ENCODE measurements around the gene PCDHGA12. TPM values are rescaled to one million over a fixed set of nuclear protein-coding genes. Genes with fewer than 3 reads are reported as not detected.
A peak's percentile ranks its signal among the peaks of the same experiment; 100 is the strongest.

PCDHGA12 gene
- total RNA-seq, 1 donor: 39.7 TPM

GRCh38 chr5:141475625-141476131, 45.4 kb downstream of the PCDHGA12 start, which contains the start of gene PCDHGC3:
Gene PCDHGC3, plus strand, starts transcription at chr5:141475966. Its CDS starts 151 bp downstream, at chr5:141476117.
- peak; percentile 27 for TF ChIP-seq CTCF (IDR thresholded peaks at IDR 0.05; ENCODE audit: insufficient read depth, low read length)
- H3K4me3 ChIP-seq (ENCODE audit: low read depth, low read length): peak within 1 kb of the TSS; percentile 89
- peak; percentile 97 for DNase-seq (ENCODE audit: low read depth)

GRCh38 chr5:141476132-141476911, 46.0 kb downstream of the PCDHGA12 start:
- no peak for TF ChIP-seq CTCF (IDR thresholded peaks at IDR 0.05; ENCODE audit: insufficient read depth, low read length)
- peak; percentile 84 for DNase-seq (ENCODE audit: low read depth)

GRCh38 chr5:141477044-141477575, 46.8 kb downstream of the PCDHGA12 start:
- no peak for TF ChIP-seq CTCF (IDR thresholded peaks at IDR 0.05; ENCODE audit: insufficient read depth, low read length)
- DNase-seq (ENCODE audit: low read depth): no peak
- peak overlapping the region; percentile 89 for H3K4me3 ChIP-seq (ENCODE audit: low read depth, low read length)

More at GRCh38 chr5:141476132-141476911, 46.0 kb downstream of the PCDHGA12 start:
- peak overlapping the region; percentile 89 for H3K4me3 ChIP-seq (ENCODE audit: low read depth, low read length)

GRCh38 chr5:141477815-141478214, 47.5 kb downstream of the PCDHGA12 start:
- H3K4me3 ChIP-seq (ENCODE audit: low read depth, low read length): peak overlapping the region; percentile 89
- peak; percentile 27 for DNase-seq (ENCODE audit: low read depth)
- no peak for TF ChIP-seq CTCF (IDR thresholded peaks at IDR 0.05; ENCODE audit: insufficient read depth, low read length)

- no peak for DNase-seq (ENCODE audit: low read depth)
- H3K4me3 ChIP-seq (ENCODE audit: low read depth, low read length): peak overlapping the region; percentile 89
- TF ChIP-seq CTCF (IDR thresholded peaks at IDR 0.05; ENCODE audit: insufficient read depth, low read length): peak; percentile 43
Observed at GRCh38 chr5:141478321-141478945, 48.1 kb downstream of the PCDHGA12 start.

GRCh38 chr5:141479776-141480175, 49.5 kb downstream of the PCDHGA12 start:
- peak overlapping the region; percentile 61 for H3K4me3 ChIP-seq (ENCODE audit: low read depth, low read length)
- no peak for TF ChIP-seq CTCF (IDR thresholded peaks at IDR 0.05; ENCODE audit: insufficient read depth, low read length)
- peak; percentile 62 for DNase-seq (ENCODE audit: low read depth)

Other genes starting within 250 kb of the PCDHGA12 start
- 0.25 and 0.36 TPM in 2 replicates for gene PCDHB16, start 248.1 kb upstream of the PCDHGA12 start, total RNA-seq (ENCODE audit: low replicate concordance)
- gene PCDHB9, start 243.3 kb upstream of the PCDHGA12 start, total RNA-seq (ENCODE audit: low replicate concordance): 0.41 and 1.2 TPM in 2 replicates
- gene PCDHB10, start 238.2 kb upstream of the PCDHGA12 start, total RNA-seq (ENCODE audit: low replicate concordance): 0.36 and 0.41 TPM in 2 replicates
- gene PCDHB11, start 230.9 kb upstream of the PCDHGA12 start, total RNA-seq (ENCODE audit: low replicate concordance): 0.08 and 0.27 TPM in 2 replicates
- gene PCDHB12, start 221.8 kb upstream of the PCDHGA12 start, total RNA-seq (ENCODE audit: low replicate concordance): 0.18 and 0.25 TPM in 2 replicates
- 0.27 and 0.65 TPM in 2 replicates for gene PCDHB13, start 216.6 kb upstream of the PCDHGA12 start, total RNA-seq (ENCODE audit: low replicate concordance)
- gene PCDHB14, start 207.2 kb upstream of the PCDHGA12 start, total RNA-seq (ENCODE audit: low replicate concordance): 0.45 and 0.74 TPM in 2 replicates
- gene PCDHB15, start 185.1 kb upstream of the PCDHGA12 start, total RNA-seq (ENCODE audit: low replicate concordance): 0.09 TPM in 1 of 2 replicates, not detected in the other
- 0.72 TPM in 1 of 2 replicates, not detected in the other for gene SLC25A2, start 126.5 kb upstream of the PCDHGA12 start, total RNA-seq (ENCODE audit: low replicate concordance)
- gene TAF7, start 109.7 kb upstream of the PCDHGA12 start, total RNA-seq (ENCODE audit: low replicate concordance): 62.1 and 66.0 TPM in 2 replicates
- gene PCDHGA1, start 100.0 kb upstream of the PCDHGA12 start, total RNA-seq (ENCODE audit: low replicate concordance): 0.90 and 1.4 TPM in 2 replicates
- gene PCDHGA2, start 91.7 kb upstream of the PCDHGA12 start, total RNA-seq (ENCODE audit: low replicate concordance): 2.5 and 3.9 TPM in 2 replicates
- gene PCDHGA3, start 86.7 kb upstream of the PCDHGA12 start, total RNA-seq (ENCODE audit: low replicate concordance): 1.1 and 4.4 TPM in 2 replicates
- 3.1 and 4.2 TPM in 2 replicates for gene PCDHGB1, start 80.4 kb upstream of the PCDHGA12 start, total RNA-seq (ENCODE audit: low replicate concordance)
- 3.7 and 9.9 TPM in 2 replicates for gene PCDHGA4, start 75.5 kb upstream of the PCDHGA12 start, total RNA-seq (ENCODE audit: low replicate concordance)
- 1.3 and 5.7 TPM in 2 replicates for gene PCDHGB2, start 70.5 kb upstream of the PCDHGA12 start, total RNA-seq (ENCODE audit: low replicate concordance)
- gene PCDHGA5, start 66.3 kb upstream of the PCDHGA12 start, total RNA-seq (ENCODE audit: low replicate concordance): 1.7 and 3.5 TPM in 2 replicates
- 7.7 and 9.6 TPM in 2 replicates for gene PCDHGB3, start 60.3 kb upstream of the PCDHGA12 start, total RNA-seq (ENCODE audit: low replicate concordance)
- 3.9 and 7.4 TPM in 2 replicates for gene PCDHGA6, start 56.6 kb upstream of the PCDHGA12 start, total RNA-seq (ENCODE audit: low replicate concordance)
- 2.9 and 8.4 TPM in 2 replicates for gene PCDHGA7, start 47.8 kb upstream of the PCDHGA12 start, total RNA-seq (ENCODE audit: low replicate concordance)
- 9.0 and 17.4 TPM in 2 replicates for gene PCDHGB4, start 42.8 kb upstream of the PCDHGA12 start, total RNA-seq (ENCODE audit: low replicate concordance)
- 2.5 and 3.8 TPM in 2 replicates for gene PCDHGA8, start 37.9 kb upstream of the PCDHGA12 start, total RNA-seq (ENCODE audit: low replicate concordance)
- gene PCDHGB5, start 32.6 kb upstream of the PCDHGA12 start, total RNA-seq (ENCODE audit: low replicate concordance): 8.5 and 19.9 TPM in 2 replicates
- gene PCDHGA9, start 27.7 kb upstream of the PCDHGA12 start, total RNA-seq (ENCODE audit: low replicate concordance): 4.1 and 7.3 TPM in 2 replicates
- gene PCDHGB6, start 22.5 kb upstream of the PCDHGA12 start, total RNA-seq (ENCODE audit: low replicate concordance): 3.8 and 5.8 TPM in 2 replicates
- gene PCDHGA10, start 17.5 kb upstream of the PCDHGA12 start, total RNA-seq (ENCODE audit: low replicate concordance): 10.6 and 22.2 TPM in 2 replicates
- gene PCDHGB7, start 12.8 kb upstream of the PCDHGA12 start, total RNA-seq (ENCODE audit: low replicate concordance): 16.7 and 22.1 TPM in 2 replicates
- 7.6 and 17.8 TPM in 2 replicates for gene PCDHGA11, start 9.5 kb upstream of the PCDHGA12 start, total RNA-seq (ENCODE audit: low replicate concordance)
- 53.7 and 97.7 TPM in 2 replicates for gene PCDHGC3, start 45.5 kb downstream of the PCDHGA12 start, total RNA-seq (ENCODE audit: low replicate concordance)
- 2.5 and 5.2 TPM in 2 replicates for gene PCDHGC4, start 54.5 kb downstream of the PCDHGA12 start, total RNA-seq (ENCODE audit: low replicate concordance)
- 7.0 and 10.5 TPM in 2 replicates for gene PCDHGC5, start 58.6 kb downstream of the PCDHGA12 start, total RNA-seq (ENCODE audit: low replicate concordance)
- gene DIAPH1, start 188.5 kb downstream of the PCDHGA12 start, total RNA-seq (ENCODE audit: low replicate concordance): 16.3 and 22.1 TPM in 2 replicates
- gene HDAC3, start 206.3 kb downstream of the PCDHGA12 start, total RNA-seq (ENCODE audit: low replicate concordance): 48.4 and 51.4 TPM in 2 replicates
- gene RELL2, start 206.5 kb downstream of the PCDHGA12 start, total RNA-seq (ENCODE audit: low replicate concordance): 2.6 and 6.6 TPM in 2 replicates
- 19.9 and 39.8 TPM in 2 replicates for gene FCHSD1, start 220.9 kb downstream of the PCDHGA12 start, total RNA-seq (ENCODE audit: low replicate concordance)